Stimulated activated CD8-positive, alpha-beta memory T cell treated with anti-CD3 and anti-CD28 coated beads, Interleukin-4, amount 100 ng/mL, for 4 hours (primary cell): ENCODE measurements around the gene PCCA.

Source experiments
- DNase-seq, 2 donors: peaks; one replicate each; pipeline ENCODE4 v3.0.0-alpha.2; 2020; ENCODE audit warnings: low read depth in 2 of 2, low spot score in 1 of 2

The PCCA gene

GRCh38 chr13:100536643-100537180, 447.8 kb downstream of the PCCA start:
- no peak for DNase-seq

DNA sequence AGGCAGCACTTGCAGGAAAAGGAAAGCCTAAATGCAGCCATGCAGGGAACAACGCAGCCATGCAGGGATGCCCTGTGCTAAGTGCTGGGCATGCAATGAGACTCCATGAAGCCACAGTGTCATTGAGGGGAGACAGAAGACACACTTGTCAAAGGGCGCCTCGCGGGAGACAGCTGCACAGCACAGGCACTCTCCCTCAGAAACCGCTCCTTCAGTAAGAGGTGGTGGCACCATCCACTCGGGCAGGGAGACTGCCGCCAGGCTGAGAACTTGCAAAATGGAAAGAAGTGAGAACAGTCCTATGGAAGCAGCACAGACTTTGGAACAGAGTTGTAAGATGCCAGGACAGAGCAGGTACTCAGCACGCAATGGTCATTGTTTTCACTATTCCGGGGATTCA, 448.6 kb downstream of the PCCA start:
- no peak for DNase-seq

DNA sequence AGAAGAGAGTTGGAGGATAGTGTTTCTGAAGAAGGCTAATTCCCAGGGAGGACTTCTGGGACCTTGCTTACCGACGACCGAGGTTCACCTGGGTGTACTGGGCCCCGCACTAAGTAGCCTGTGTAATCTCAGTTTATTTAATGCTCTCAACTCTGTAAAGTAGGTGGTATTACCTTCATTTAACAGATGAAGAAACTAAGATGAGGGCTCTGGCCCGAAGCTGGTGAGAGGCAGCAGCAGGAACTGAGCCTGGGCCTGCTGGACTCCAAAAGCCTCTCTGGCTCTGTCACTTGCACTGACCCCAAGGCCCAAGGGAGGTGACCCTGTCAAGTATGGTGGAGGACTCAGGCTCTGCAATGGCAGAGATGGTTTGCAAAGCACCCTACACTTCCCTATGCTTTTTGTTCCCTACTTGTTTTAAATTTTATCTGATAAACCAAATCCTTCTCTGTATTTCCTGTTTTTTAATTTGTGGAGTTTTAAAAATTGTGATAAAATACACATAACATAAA, 449.1 kb downstream of the PCCA start:
- DNase-seq, result no peak

GRCh38 chr13:100540621-100541020, 451.7 kb downstream of the PCCA start:
- DNase-seq, result no peak

DNA sequence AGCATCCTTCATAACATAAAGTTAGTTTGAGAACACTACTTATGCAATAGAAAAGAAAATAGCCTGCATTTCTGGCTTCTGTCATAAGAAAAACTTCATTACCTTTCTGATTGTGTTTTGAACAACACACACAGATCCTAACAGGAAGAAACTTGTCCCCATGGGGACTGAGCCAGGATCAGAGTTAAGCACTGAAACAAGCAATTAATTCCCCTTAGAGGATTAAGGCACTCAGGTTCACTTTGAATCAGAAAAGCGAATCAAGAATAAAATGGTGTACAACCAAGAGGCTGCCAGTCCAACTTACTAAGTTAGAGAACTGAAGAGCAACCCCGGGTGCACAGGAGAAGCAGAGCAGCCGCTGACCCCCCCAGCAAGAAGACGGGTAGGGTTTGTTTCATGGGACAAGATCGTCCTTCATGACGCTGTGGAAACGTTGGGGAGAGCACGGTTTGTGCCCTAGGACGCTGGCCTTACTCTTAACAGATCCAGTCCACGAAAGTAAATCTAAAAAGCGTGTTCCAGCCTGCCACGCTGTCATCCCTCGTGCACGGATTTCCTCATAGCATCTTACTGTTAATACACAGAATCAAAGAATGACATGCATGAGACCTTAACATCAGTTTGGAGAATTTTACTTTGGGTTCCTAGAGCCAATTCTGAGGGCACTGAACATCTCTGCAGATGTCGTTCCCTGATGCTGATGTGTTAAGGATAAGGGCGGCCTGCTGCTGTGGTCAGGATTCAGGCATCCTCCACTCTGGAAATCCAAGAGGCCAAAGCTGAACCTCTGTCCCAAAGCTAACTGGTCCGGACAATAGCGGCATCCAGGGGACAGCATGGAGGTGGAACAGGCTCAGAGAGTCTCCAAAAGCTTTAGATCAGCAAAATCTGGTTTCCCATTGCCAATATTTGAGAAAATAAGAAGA, 453.3 kb downstream of the PCCA start:
- no peak for DNase-seq

- DNase-seq, result no peak
Measured at GRCh38 chr13:100542826-100543156, 453.9 kb downstream of the PCCA start.

DNA sequence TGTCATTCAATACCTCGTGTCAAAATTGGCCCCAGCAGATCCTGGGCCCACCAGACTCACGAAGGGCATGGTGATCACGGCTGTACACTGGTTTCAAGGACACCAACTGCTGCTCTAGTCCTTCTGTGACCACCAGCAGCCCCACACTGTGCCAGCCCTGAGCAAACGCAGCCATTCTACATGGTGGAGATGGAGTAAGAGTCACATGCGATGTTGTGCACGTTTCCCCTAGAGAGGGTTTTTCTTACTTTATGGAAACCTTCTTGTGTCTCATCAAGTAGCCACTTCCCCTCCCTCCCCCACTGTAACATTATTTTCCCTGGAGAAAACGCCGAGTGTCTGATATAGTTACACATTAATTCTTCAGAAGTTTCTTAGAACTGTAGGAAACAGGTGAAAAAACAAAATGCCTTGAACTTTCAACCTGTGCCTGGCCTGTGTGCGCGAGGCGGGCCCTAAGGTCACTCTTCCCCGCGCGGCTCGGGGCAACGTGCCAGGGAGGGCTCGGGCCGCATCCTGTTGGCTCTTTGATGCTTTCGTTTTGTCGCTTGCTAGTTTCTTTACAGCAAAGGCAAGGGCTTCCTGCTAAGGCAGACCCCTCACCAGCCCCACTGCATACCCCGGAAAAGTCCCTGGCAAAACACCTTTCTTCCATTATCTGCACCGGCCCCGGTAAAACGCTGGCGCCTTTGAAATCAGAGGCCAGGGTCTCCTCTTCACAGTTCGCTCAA, 455.1 kb downstream of the PCCA start:
- DNase-seq, result no peak

DNA sequence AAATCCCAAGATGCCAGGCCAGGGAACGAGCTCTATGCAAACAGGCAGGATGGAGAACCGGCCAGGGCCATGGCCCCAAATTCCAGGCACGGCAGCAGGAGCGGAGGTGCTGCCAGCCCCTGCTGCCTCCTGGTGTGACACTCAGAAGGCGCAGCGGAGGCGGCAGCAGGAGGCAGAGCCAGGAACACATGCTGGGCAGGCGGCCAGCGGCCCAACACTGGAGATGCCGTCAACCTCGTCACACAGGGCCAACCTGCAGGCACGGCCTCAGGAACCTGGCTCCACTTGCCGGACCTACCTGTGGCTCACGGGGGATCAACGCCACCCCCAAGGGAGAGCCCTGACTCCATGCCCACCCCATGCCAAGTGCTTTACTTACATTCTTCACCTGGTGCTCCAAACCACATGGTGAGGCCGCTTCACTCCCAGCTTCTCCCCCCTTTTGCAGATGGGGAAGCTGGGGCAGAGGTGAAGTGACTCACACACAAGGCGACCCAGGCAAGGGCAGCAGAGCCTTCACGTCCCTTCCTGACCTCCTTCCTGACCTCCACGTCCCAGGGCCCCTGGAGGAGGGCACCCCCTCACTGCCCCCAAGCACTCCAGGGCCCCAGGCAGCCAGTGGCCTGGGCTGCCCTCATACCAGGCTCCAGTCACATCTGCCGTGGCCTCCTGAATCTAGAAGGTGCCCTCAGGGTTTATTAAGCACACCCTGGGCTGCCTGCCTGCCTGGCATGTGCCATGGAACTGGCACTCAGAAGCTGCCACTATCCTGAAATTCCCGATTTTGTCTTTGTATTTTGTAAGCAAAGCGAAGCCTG, 456.2 kb downstream of the PCCA start:
- no peak for DNase-seq

GRCh38 chr13:100545684-100546061, 456.8 kb downstream of the PCCA start:
- DNase-seq, result no peak

GRCh38 chr13:100546713-100547405, 458.0 kb downstream of the PCCA start:
- no peak for DNase-seq

- DNase-seq, result no peak
Measured at GRCh38 chr13:100547791-100548201, 458.9 kb downstream of the PCCA start.

GRCh38 chr13:100549316-100549715, 460.4 kb downstream of the PCCA start:
- DNase-seq, result no peak

DNA sequence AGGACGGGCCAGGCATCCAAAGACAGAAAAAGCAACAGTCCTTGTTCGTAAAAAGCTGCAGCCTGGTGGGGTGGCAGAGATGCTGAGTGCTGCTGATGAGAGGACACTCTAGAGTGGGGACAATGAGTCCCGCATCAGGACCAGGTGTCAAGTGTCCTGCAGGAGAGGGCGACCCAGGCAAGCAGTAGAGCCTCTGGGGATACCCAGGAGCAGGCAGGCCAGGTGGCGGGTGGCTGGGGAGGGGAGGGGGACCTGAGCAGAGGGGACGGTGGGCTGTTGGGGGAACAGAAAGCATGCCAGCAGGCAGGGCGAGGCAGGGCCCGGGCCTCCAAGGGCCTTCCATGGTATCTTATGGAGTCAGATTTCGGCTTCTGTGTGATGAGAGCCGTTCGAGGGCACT, 463.9 kb downstream of the PCCA start:
- DNase-seq, result no peak

GRCh38 chr13:100559886-100560285, 471.0 kb downstream of the PCCA start:
- no peak for DNase-seq

DNA sequence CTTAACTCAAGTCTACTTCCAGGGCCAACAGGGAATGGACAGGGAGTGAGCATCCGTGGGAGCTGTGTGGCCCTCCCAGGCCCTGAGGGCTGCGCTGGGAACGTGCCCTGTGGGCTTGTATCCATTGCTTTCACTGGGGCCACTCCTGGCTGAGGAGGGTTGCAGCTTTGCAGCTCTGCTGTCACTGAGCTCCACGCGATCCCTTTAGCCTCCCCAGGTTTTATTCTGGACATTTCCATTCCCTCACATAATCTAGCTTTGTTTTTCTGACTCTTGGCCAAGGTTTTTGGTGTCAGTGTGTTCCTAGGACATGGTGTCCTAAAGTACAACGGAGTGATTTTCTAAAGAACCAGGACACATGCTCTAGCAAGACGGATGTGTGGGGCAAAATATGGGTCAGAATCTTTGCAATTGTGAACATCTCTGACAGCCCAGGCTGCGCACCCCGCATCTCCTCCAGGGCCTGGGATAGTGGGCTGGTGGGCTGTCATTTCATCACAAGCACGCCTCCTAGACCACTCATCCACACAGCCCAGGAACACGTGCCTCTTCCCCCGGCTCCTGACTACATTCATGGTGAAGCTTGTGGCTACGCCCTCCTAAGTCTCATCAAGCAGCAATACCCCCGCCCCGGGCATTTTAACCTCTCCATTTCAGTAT, 471.7 kb downstream of the PCCA start:
- no peak for DNase-seq

GRCh38 chr13:100561158-100561499, 472.2 kb downstream of the PCCA start:
- no peak for DNase-seq

GRCh38 chr13:100561599-100562204, 472.8 kb downstream of the PCCA start:
- no peak for DNase-seq

DNA sequence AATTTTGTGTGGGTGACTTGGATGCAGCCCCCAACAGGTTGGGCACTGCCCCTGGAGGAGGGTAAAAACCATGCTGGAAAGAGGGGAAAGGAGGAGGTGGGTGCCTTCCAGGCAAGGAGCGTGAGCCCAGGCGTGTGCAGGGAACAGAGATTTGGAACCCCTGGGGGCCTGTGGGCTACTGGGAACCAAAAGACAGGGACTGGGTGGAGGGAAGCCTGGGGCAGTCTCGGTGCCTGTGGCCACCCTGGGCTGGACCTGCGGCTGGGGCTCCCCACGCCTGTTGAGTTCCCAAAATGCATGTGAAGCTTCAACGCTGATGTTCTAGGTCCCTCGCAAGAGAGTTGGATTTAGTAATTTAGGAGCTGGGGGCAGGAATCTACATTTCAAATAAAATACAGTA, 474.9 kb downstream of the PCCA start:
- no peak for DNase-seq

- DNase-seq, result no peak
Measured at GRCh38 chr13:100564444-100565223, 475.7 kb downstream of the PCCA start.
